NOMO-1 treated with dmso at 0.1 percent for 144 hours (cell line): ENCODE results near the gene DPH1.
"Not testable (repeated sequence)": the region's sequence is repeated elsewhere in the genome, so short reads cannot be mapped to it uniquely, and the experiment has no call there.

Experiments
- DNase-seq: peaks from one replicate; lab custom pipeline; 2025; ENCODE audit not compliant: unreplicated experiment; lab: John Stamatoyannopoulos, UW

DPH1 gene

DNA sequence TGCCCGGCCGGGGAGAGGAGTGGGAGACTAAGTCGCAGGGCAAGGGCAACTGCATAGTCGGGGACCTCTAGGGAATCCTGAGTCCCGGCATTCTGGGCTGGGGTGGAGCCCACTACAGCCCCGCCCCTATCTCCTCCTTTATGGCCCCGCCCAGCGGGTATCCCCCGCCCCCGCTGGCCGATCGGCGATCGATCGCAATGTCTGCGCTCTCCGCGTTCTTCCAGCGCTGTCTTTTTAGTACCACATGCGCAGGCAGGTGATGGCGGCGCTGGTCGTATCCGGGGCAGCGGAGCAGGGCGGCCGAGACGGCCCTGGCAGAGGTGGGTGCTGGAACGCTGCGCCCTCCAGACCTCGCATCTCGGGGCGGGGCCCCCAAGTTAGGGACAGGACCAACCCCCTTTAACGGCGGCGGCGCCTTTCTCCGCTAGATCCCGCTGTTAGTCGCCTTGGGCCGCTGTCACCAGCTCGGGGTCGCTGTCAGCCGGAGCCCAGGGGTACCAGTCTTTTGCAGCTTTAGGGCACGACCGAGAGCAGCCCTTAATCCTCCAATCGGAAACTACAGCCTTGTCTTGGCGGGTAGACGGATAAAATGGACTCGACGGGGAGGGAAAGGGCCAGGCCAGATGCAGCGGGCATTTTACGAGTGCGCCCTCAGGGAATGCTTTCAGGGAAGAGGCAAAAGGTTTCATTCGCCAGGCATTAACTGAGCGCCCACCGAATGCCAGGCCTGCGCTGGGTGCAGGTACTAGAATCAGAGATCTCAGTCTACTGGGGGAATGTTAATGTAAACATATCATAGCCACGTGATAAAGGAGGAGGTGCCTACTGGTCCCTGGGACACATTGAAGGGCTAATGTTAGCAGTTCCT lies at the start of gene DPH1:
Gene DPH1 (plus strand): TSS at position 243 of the 868 bp plus-strand sequence. CDS start 17 bp downstream, at position 260.
- DNase-seq = peak; percentile 73

DNA sequence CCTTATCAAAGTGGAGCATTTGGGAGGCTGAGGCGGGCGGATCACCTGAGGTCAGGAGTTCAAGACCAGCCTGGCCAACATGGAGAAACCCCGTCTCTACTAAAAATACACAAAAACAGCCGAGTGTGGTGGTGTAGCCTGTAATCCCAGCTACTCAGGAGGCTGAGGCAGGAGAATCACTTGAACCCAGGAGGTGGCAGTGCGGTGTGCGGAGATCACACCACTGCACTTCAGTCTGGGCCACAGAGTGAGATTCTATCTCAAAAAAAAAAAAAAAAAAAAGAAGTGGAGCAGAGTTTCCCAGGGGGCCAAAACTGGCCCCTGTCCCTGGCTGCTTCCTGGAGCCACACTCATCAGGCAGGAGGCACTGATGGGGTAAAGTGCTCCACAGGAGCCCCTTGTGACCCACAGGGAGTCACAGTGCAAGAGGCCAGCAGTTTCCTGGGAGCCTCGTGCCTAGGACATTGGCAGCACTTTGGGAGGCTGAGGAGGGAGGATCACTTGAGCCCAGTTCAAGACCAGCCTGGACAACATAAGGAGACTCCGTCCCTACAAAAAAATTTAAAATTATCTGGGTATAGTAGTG lies 49.2 kb upstream of the DPH1 start:
- no peak for DNase-seq

DNA sequence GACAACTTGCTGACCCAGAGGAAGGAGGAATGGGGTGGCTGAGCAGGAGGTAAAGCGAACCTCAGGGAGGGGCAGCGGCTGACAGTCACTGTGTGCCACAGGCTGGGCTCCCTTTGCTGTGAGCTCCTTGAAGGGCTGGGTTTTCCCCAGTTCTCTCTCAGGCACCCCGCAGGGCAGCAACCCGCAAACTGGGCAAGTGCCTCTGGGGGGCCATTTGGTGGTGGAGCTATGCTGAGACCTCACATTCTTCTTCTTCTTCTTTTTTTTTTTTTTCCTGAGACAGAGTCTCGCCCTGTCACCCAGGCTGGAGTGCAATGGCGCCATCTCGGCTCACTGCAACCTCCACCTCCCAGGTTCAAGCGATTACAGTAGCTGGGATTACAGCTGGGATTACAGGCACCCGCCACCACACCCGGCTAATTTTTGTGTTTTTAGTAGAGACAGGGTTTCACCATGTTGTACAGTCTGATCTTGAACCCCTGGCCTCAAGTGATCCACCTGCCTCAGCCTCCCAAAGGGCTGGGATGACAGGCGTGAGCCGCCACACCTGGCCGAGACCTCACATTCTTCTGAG lies 47.1 kb upstream of the DPH1 start:
- not testable (repeated sequence) for DNase-seq

DNA sequence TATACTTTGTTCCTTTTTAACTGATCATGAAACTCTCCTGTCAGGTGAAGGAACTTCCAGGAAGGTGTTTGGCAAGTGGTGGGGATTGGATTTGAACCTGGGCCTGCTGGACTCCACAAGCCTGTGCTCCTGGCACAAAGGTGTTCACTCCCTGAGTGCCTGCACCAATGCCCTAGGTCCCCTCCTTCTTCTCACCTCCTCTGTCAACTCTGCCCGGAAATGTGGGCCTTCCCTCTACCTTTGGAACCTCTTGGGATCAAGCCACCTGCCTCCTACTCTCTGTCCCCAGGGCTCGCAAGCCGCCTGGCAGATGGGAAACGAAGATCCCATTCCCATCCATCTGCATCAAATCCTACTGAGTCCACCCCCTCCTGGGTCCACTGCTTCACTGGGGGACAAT lies 44.9 kb upstream of the DPH1 start:
- no peak for DNase-seq

DNA sequence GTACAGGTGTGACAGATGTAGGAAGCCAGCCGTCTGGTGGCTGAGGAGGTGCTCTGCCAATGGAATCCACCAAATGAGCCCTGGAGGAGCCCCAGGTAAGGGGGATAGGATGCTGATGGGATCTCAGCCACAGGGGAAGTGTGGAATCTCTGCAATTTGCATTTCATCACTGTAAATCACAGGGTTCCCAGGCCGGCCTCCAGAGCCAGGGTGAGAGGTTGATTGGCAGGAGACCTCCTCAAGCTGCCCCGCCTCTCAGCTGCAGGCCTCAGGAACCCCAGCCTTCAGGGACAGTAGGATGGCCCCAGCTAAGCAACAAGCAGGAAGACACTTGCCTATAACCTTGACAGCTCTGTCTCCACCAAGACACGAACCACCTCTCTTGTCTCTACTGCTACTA lies 44.3 kb upstream of the DPH1 start:
- no peak for DNase-seq

DNA sequence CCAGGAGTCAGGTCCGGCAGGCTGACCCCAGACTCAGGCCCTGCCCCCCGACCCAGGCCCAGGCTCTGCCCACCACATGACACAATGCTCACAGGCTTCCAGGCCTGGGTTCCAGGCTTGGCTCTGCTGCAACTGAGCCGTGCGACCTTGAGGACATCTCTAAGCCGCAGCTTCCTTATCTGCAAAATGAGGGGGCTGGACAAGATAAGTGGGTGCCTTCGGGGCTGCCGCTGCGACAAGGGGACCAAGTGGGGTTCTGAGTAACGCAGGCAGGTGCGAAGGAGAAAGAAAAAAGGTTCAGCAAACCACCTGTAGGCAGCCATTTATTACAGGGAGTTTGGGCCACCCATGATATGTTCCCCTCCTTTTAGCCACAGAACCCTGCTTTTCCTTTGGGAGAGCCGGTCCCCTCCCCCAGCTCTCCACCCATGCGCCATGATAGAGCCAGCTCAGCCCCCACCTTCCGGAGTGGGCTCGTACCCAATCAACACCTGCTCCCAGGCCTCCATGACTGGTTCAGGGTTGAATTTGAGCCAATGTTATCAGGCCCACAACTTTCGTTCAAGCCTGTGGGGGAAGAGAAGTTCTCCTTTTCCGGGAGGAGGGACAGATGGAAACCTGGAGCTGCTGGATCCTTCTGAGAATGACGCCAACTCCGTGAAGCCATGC lies 43.0 kb upstream of the DPH1 start:
- DNase-seq = no peak

DNA sequence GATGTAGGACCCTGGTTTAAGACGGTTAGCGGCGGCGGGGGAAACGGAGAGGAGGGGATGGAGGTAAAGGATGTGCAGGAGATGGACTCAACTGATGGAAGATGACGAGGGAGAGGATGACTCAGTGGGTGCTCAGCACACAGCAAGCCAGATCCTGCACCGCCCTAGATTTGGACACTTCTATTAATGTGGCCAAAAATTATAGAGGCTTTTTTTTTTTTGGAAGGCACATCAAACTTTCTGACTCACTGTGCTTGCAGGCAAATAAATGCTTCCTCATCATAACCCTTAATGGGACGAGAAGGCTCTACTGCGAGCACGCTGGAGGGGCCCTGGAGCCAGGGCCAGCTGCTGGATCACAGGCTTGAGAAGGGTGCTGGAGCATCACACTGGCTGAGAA lies 40.8 kb upstream of the DPH1 start:
- no peak for DNase-seq

DNA sequence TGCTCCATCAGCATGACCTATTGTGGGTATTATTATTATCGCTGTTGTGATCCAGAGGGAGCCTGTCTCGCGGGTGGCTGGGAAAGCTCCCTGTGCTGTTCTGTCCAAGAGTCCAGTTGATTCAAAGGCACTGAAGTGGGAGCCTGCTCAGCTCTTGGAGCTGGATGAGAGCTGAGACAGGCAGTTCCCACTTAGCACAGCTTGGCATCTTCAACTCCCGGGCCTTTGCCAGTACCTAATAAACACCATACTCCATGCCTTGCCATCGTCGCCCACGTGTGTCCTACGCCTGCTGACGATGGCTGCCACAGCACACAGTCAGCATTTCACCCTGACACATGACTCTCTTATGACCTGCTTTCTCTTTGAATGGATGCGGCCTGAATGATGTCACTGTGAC lies 37.4 kb upstream of the DPH1 start:
- DNase-seq = no peak

DNA sequence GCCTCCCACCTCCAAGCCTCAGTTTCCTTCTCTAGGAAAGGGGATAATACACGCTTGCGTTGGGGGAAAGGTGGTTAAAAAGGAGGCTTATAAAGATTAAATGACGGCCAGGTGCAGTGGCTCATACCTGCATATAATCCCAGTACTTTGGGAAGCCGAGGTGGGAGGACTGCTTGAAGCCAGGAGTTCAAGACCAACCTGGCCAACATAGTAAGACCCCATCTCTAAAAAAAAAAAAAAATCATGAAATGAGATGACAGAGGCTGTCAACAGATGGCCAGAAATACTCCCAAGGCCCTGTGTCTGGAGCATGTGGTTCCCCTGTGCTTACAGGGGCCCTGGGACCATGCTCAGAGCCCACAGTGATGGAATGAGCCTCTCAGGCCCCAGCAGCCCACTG lies 35.2 kb upstream of the DPH1 start:
- DNase-seq = no peak

DNA sequence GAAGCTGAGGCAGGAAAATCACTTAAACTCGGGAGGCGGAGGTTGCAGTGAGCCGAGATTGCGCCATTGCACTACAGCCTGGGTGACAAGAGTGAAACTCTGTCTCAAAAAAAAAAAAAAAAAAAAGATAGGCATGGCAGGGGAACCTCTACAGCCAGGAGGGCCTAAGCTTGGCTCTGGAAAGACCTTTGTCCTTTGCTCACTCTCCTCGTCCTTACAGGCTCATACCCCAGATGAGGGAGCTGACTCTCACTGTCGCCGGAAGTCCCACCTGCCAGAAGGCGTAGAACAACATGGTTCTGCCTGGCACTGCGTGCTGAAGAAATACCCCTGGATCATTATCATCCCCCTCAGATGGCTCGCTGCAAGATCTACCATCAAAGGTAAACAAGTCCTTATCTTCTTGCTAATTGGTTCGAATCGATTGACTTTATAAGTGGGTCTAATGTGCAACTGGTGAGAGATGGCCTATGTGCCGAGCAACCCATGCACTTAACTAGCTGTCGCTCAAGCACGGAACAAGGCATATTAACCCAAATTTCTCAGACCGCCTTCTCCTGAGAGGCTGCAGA lies 34.5 kb upstream of the DPH1 start:
- no peak for DNase-seq

DNA sequence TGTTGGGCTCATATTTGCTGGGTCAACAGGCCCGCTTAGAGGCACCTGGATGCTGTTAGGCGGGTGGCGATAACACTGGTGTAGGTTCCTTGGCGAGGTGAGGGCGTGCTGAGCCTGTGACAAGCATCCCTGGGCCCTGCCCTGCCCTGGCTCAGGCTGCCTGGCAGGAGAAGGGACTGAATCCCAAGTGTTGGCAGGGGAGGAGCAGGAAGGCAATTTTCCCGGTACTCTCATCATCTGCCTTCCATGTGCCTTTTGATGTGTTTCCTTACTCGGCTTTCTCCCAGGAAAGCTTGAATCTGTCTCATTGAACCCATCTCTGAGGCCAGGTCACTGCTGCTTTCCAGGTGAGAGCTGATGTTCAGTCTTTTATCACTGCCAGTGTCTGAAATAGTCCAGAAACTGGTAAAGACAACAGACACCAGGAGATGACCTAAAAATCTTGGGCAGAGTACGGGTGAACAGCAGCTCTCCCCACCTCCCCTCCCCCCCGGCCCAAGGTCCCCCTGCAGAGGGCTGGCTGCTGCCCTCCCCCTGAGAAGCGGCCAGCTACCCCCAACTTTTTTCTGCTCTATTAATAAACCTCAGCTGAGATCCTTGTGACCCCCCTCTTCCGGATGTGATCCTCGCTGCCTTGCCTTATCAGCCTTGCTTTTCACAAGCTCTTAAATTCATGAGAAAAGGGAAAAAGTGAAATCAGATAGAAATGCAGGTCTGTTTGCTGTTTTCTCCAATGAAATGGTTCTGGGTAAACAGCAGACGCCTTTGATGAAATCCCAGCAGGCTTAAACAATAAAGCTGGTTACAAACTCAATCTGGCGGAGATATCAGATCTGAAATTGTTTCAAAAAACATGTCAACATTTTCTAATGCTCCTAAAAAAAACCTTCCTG lies 33.8 kb upstream of the DPH1 start:
- DNase-seq = no peak

DNA sequence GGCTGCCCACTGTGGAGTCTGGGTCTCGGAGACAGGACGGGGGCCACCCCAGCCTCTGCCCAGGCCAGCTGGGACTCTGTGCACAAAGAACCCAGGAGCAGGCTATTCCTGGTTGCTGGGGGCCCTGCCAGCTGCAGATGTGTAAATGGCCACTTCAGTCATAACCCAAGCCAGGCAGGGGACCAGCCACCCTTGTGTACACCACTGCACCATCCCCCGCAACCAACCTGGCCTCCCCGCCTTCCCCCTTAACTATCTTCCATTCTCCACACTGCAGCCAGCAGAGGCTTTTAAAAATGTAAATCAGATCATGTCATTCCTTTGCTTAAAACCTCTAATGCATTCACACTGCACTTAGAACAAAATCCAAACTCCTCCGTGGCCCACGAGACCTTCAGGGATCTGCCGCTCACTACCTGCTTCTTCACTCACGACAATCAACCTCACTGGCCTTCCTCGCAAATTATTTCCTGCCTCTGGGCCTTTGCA lies 33.1 kb upstream of the DPH1 start:
- DNase-seq = no peak

DNA sequence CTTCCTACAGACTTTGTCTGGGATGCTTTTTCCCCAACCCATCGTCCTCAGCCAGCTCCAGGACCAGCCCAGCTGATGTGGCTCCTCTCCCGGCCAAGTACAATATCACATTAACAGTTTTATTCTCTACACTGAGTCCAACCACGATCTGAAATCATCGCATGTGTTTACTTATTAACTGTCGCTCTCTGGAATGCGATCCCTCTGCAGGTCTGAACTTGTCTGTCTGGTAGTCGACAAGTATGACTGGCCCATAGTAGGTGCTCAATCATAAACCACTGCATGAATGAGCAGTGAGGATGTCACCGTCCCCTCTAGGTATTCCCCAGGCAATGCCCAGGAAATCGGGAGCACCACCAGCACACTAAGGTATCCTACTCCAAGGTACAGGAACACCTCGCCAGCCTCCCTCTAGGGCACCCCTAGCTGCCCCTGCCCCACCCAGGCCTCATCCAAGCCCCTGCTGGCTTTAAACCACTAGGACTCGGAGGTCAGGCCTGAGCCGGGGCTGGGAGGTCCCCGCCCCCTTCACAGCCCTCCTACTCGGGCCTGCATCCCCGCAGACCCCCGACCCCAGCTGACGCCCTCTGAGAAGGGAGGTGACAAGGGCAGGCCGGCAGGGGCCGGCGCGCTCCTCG lies 32.5 kb upstream of the DPH1 start:
- no peak for DNase-seq

DNA sequence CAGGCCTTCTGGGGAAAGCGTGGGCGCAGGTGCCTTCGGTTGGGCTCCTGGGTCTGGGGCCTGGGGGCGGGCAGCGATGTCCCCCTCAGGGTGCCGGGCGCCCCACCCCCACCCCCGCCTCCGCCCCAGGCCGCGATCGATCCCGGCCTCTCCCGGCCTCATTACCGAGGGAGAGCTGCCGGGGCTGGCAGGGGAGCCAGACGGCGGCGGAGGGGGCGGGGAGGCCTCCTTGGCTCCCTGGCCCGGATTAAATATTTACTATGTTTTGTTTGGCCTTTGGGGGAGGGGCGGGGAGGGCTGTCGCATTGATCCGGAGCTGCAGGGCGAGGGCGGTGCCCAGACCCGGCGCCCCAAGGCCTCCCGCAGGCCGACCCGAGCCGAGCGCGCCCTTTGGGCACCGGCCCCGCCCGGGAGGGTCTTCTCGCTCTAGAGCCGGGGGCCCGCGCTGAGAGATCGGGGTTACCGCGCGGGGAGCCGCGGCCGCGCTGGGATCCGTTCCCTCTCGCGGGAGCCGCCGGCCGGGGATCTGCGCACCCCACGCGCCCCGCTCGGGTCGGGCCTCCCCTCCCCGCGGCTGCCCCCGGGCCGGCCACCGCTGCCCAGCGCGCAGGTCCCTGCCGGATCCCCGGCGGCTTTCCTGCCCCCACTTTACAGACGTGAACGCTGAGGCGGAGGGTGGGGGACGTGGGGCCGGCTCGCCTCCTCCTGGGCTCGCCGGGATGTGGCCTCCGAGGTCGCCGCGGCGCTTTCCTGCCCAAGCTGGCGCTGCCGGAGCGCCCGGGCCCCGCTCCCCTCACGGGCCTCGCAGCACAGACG lies 31.8 kb upstream of the DPH1 start:
- no peak for DNase-seq

DNA sequence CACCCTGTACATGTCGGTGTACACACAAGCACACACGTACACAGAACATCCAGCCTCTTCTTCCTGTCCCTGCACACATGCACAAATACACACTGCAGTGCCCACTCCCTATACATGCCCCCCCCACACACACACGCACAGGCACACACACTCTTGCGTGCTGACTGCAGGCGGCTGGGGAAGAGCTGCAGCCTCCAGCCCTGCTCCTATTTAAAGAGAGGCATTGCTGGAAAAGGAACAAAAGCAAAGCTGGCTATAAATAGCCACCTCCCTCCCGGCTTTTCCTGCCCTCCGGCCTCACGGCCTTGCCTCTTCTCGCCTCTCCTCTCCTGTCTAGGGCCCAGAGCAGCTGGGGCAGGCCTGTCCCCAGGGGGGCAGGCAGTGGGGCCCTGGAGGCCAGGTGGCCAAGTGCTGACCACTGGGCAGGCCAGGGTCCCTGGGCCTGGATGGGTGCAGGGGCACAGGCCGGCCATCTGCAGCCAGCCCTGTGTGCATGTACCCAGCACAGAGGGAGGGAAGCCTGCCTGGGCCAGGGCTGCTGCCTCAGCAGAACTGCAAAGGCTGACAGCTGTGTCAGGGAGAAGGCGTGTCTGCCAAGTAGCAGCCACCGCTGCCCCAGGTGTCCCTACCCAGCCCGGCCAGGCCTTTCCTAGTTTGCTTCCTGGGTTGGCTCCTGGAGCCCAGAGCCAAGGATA lies 30.2 kb upstream of the DPH1 start:
- no peak for DNase-seq

DNA sequence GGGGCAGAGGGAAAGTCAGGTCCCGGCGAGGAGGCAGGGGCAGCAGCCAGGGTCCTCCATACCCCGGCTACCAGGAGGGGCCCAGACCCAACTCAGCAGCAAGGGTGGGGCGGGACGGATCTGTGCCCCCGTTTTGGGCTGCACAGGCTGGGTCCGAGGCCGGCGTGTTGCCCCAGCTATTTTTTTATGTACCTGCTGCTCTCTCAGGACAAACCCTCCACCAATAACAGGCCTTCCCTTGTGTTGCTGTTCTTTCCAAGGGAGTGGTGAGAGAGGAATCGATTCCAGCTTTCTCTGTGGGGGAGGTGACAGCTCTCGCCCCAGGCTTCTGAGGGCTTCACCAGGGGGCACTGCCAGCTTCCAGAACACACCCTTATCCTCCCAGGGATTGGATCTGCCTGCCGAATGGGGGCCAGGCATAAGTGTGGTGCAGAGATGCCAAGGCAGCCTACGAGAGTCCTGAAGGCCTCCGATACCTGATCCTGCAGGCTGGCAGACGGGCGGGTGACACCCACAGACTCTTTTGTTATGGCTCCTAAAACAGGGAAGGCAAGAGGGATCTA lies 27.1 kb upstream of the DPH1 start:
- DNase-seq = no peak

DNA sequence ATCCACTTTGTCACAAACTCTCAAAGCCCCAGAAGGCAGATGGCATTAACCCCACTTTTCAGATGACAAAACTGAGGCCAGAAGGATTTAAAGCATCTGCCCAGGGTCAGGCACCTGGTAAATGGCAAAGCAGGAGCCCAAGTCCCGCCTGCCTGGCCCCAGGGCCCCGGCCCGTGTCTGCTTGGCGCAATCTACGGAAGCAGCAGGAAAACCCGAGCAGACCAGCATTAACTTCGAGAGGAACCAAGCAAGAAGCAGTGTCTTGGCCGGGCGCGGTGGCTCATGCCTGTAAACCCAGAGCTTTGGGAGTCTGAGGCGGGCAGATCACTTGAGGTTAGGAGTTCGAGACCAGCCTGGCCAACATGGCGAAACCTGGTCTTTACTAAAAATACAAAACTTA lies 26.4 kb upstream of the DPH1 start:
- no peak for DNase-seq

DNA sequence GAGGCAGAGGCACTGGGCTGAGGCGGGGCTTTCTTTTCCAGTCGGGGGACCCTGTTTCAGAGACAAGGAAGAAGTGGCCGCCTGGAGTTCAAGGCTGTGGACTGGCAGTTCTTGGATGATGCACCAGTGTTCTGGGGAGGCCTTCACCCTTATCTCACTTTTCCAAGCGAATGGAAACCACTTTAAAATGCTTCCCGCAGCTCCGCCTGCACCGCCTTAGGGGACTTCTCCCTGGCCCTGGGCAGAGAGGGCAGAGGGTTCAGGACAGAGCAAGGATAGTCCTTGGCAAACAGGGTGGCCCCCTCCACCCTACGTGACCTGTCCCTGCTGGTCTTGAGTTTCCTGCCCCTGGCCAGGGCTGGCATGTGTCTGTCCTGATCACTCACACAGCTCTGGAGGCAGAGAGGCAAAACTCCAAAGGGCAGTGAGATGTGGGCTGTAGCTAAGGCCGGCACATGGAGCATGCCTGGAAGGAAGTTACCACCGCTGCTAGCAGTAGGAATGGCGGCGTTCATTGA lies 25.5 kb upstream of the DPH1 start:
- DNase-seq = no peak
